NCI-H2107 treated with DMSO at 0.1 percent for 48 hours (cell line): ENCODE results near the gene AOPEP.

Experiments
- DNase-seq: peaks from one replicate; lab custom pipeline; 2025; ENCODE audit not compliant: unreplicated experiment; lab: John Stamatoyannopoulos, UW

Gene AOPEP

DNA sequence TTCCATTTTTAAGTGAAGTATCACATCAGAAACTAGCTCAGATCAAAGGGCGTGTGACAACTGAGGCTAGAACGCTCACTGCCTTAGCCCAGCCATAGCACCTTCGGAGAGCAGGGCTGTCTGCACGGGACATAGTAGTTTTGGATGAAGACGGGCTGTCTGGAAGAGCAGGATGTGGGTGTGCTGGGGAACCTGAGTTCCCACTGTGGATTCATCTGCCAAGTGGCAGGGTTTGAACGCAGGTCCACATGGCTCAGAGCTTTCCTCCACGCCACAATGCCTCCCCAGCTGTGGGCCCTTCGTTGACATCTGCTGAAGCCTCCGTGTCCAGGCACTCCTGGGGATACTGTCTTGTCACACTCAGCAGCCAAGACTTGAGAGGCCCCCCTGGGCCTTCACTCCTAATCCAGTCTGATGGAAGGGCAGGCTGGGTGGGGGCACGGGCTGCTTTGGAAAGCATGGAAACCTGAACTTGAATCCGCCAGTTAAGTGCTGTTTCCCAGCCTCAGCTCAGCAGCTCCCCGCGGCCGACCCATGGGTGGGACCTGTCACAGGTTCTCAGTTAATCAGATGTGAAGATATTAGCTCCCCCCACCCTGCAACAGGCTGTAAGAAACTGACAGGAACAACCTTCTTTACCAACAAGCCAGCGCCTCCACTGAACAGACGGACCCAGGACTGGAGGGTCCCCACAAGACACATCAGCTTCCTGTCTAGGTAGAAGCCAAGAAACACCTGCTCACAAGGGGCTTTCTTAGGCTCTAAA, 362.9 kb downstream of the AOPEP start:
- DNase-seq: no peak

DNA sequence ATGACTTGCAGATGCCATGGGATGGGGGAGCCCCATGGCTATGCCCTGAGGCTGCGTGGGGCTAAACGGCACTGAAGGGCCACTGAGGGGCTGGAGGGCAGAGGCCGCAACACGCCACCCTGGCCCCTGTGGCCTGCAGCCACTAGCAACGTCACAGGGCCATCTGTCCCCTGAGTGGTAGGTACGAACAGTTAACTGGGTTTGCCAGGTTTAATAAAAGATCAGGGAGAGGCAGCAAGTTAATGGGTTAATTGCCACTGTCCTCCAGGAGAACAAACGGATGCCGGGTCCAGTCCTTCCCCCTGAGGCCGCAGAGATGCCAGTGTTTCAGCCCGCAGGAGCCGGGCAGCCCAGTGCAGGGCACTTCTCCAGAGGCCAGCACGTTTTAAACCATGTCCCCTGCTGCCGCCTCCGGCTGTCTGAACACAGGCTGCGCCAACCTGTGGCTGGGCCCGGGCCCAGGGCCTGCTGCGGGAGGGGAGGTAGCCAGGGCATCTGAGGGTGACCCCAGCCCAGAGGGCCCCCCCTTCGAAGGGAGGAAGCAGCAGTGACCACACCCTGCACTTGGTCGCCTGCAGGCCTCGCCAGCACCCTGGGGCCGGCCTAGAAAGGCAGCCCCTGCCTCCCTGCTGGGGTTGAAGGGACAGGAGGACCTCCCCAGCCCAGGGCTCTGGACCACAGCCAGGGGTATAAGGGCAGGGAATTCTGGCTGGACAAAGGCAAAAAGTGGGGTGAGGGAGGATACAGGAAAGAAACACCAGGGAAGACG, 363.7 kb downstream of the AOPEP start:
- DNase-seq: no peak

DNA sequence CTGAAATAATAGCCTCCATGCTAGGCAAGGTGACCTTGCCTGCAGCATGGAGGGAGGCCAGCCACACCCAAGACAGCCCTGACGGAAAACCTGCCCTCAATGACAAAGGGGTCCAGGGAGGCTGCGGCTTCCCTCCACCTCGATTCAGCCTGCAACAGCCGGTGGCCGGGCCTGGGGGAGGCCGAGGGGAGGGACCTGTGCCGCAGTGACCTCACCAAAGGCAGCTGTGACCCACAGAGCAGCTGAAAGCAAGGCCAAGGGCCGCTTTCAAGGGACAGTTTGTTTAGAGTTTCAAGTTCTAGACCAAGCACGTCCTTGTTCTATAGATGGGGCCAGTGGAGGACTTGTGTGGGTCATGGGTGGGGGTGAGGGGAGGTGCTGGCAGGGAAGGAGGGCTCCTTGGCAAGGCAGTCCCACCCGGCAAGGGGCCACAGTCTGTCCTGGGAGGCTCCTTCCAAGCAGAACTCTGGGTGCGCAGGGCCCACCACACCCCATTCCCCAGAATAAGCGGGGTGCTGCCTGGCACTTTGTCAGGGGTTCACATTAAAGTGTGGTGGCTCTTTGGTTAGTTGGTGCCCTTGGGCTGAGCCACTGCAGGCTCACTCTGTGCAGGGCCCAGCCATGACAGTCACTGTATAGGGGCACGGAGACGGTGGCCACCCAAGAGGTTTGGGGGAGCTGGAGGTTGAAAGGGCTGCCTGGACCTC, 364.5 kb downstream of the AOPEP start:
- DNase-seq: no peak

DNA sequence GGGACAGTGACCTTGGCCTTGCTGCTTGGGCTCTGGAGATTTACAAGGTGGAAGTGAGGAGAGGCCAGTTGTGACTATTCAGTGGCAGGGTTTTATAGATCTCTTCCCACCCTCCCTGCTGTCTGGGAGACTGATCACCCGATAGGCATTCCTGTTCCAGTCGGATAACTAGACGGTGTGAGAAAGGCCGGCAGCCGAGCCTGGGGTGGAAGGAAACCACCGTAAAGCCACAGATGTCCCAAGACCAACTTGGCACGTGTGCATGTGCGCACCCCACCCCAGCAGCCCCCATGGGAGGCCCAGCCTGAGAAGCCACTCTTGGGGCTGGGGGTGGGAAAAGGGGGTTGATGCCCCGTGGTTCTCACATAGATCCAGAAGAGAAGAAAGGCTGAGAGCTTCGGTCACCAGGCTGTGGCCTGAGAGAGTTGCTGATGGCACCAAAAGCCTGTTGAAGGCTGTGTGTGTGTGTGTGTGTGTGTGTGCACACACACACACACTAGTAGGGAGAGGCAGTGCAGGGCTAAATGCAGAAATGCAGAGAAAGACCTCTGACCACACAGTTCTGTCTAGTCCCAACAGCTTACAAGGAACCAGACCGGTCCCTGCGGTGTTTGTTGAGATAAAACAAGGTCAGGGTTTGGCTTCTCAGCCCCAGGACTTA, 365.2 kb downstream of the AOPEP start:
- no peak for DNase-seq

DNA sequence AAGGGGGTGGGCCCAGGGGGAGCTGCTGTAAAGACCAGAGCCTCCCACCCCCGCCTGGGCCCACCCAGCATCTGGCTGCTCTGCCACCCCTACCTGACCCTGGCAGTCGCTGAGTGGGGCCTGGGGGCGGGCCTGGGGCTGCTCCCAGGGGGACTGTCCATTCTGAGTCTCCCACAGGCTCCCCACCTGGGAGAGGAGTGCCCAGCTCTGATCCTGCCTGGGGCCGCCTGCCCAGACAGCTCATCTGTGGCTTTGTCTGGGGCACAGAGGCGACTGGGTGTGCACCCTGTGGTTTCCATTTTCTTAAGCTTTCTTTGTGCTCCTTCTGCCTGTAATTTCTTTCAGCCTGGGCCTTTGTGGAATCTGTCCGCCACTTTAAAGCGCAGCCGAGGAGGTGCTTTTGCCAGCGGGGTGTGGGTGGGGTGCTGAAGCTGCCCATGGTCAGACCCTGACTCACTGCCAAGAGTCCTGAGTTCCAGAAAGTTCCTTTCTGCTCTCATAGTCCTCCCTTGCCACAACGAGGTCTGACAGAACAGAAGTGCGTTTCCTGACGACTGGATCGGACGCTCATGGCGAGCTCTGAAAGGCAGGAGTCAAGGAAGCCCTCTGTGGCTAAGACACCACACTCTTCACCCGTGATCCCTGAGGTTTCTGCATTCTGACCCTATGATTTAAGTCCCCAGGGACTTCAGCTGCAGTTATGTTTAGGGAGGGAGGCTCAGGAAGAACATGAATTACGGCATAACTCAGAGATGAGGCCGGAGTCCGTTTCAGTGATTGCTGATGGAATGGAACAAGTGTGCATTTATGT, 366.0 kb downstream of the AOPEP start:
- DNase-seq: no peak

- DNase-seq: no peak
These were observed 367.1 kb downstream of the AOPEP start for GRCh38 chr9:95093586-95093985.

GRCh38 chr9:95094002-95094401, 367.5 kb downstream of the AOPEP start:
- no peak for DNase-seq

GRCh38 chr9:95095641-95096355, 369.3 kb downstream of the AOPEP start:
- no peak for DNase-seq

- DNase-seq: no peak
These were observed 369.9 kb downstream of the AOPEP start for GRCh38 chr9:95096381-95096780.

DNA sequence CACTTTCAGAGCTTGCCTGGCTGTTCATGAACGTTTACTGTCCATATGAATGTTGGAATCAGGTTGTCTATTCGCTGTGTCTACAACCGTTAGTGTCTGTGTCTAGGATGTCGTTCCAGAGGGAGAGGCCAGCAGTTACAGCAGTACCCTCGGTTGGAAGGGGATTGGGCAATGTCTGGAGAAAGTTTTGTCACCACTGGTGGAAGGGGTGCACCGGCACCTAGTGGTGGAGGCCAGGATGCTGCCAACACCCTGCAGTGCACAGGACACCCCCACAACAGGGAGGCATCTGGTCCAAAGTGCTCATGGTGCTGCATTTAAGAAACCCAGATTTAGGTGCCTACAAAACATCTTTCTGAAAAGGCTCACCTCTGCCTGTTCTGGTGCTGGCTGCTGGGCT, 370.3 kb downstream of the AOPEP start:
- no peak for DNase-seq

DNA sequence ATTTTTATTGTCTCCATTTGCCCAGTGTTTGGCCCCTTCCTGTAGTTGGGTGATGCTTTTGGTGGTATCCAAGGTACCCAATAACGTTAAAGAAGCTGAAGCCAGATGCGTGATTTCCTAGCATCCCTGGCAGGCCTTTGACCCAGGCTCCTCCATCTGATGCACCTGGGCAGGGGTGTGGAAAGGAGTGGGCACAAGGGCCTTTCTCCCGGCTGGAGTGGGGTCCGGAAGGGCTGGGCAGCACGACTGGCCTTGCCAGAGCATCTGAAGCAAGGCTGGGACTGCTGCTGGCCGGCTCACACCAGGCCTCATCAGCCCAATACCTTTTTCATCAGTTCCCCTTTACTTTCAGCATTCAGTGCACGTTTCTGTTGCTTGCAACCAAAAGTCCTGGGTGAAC, 370.8 kb downstream of the AOPEP start:
- no peak for DNase-seq

GRCh38 chr9:95098391-95098921, 372.0 kb downstream of the AOPEP start:
- DNase-seq: no peak

DNA sequence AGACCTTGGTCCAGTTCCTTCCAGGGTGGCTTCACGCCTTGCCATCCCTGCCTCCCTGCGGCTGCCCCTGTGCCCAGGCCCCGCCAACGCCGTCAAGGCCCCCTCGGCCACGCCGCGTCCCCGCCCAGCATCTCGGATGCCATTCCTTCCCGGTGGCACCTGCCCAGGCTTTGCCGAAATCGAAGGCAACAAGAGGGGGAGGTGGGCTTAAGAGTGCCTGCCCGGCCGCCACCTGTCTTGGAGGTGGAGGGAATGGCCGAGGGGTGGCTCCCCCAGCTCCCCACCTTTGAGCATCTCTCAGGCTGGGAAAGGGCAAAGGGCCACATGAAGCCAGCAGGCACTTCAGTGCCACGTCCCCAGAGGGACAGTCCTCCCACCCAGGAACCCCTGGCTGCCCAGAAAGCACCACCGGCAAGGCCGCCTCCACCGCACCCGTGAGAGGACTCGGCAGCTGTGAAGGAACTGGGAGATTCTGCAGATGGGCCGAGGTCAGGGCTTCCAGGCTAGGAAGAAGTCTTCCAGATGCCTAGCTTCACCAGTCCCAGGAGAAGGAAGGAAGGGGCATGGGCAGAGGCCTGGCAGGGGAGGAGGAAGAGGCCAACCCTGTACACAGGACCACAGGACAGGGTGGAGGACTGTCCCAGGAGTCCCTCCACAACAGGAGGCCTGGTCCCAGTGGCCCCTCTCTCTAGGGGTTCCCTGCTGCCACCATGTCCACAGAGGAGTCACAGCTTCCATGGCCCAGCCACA, 373.0 kb downstream of the AOPEP start:
- DNase-seq: no peak

DNA sequence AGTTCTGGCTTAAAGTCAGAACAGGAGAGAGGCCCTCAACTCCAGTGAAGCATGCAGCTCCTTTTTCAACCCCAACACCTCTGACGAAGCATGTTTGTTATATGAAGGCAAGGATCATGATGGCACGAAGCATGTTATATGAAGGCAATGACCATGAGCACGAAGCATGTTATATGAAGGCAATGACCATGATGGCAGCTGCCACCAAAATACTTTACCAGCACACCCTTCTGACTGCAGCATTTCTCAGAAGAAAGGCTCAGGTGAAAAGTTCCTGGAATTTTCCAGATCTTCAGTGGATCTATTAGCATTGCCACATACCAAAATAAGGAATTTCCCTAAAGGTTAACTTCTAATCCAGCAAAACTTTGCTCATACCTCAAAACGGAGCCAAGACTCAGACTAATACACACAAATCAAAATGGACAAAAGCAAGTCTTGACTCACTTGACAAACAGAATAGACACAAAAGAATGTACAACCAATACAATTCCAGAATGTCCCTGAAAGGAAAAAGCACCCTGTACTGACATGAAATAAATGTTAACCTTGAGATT, 373.6 kb downstream of the AOPEP start:
- no peak for DNase-seq

DNA sequence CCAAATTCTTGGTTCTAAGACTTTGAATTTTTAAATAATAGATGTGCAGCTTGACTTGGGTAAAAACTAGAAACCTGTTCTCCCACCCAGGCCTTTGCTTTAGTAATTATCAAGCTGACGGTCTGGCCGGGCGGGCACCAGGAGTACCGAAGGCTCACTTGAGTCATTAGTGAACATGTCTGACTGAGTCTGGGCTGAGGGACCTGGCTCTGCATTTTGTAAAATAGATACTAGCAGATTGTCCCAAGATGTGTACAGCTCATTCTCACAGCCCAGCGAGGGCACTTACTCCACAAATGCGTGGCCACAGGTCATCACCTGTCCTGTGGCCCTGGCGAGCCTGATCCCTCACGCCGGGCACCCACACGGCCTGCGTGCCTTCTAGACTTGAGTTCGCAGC, 374.8 kb downstream of the AOPEP start:
- DNase-seq: no peak

GRCh38 chr9:95102001-95102433, 375.5 kb downstream of the AOPEP start:
- peak; percentile 48 for DNase-seq

GRCh38 chr9:95102572-95102971, 376.1 kb downstream of the AOPEP start:
- no peak for DNase-seq

DNA sequence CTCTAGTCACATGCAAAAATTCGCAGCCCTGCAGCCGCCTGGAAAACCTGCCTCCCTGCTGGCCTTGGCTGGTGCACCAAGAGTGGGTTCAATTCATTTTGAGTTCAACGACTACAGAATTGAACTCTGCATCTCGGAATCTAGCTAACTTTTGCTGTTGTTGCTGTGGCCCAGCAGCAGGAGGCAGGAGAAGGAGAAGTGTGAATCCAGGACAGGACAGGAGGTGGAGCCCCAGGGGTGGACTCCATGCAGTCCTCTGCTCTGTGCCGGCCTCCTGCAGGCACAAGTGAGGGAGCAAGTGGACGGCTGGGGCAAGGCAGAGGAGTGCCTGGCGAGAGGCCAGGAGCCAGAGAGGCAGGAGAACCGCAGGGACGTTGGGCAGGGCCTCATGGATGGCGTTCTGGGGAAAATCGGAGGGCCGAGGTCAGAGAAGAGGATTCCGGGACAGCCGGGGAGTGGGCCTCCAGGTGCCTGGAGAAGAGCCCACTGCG, 376.8 kb downstream of the AOPEP start:
- DNase-seq: no peak
